ENCODE results near the gene MCM10. TPM values are rescaled to one million over a fixed set of nuclear protein-coding genes. Genes with fewer than 3 reads are reported as not detected.

The MCM10 gene
- total RNA-seq, 2 experiments from 2014 or later, result 40.2 to 45.0 TPM

DNA sequence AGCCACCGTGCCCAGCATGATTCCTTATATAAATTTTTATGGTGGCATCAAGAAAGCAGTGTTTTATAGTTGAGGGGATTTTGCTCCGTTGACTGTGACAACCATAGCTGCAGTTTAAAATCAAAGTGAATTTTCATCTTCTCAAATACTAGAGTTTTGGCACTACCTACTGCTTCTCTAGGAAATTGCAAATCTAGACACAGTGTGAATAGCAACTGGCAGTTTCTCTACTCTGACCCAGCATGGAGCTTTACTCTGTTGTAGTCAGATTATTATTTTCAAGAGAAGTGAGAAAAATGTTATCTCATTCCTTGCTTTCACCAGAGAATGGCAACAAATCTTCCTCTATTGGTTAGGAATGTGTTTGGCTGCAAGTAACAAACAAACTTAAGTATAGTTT lies 22.9 kb downstream of the MCM10 start:
- no peaks in the 10 kb centered on the region for H3K27me3 Mint-ChIP-seq
- H3K4me1 Mint-ChIP-seq, result no peaks in the 10 kb centered on the region
- DNase-seq, result no peak
- H3K9me3 Mint-ChIP-seq, result no peaks in the 10 kb centered on the region
- no peak overlapping the region for H3K27ac Mint-ChIP-seq
- ATAC-seq (ENCODE audit: low read depth), result no peak
- H3K36me3 Mint-ChIP-seq, result peaks cover 53% of the 10 kb centered on the region
- POLR2A ChIA-PET, result no interaction called here
- H3K4me3 Mint-ChIP-seq, result no peak overlapping the region

DNA sequence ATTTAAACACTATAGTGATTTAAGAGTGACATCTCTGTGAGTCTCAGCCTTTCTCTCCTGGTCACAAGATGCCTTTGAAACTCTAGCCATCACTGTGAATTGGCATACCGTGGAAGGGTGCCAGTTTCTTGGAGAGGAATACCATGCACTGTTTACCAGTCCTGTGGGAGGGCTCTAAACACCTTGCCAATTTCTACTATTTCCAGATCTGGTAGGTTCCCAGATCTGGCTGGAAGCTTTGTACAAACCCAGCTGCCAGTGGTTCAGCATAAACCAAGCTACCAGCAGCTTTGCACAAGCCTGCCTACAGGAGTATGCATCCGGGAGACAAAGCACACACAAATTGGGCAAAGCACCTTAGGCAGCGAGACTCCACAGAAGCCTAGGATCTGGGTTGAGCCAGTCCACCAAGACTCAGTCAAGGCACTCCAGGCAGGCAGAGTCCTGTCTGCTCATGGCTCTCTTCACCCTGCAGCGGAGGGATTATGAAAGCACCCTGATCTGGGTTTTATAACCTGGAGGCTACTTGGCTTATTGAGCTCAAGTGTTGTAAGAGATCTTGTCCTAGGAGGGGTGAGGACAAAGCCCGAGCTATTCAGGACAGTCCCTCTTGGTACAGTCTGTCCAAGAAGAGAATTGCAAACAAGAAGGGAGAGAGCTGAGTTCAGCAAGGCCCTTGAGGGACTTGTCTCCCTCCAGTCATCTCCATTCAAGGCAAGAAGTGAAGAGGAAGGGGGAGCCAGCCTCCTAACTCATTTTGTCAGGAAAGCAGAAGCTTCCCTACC lies 23.6 kb downstream of the MCM10 start:
- Mint-ChIP-seq H3K4me3 (no peak overlapping the region), H3K27me3 (no peaks in the 10 kb centered on the region), H3K4me1 (no peaks in the 10 kb centered on the region), H3K9me3 (no peaks in the 10 kb centered on the region), H3K27ac (no peak overlapping the region), H3K36me3 (peaks cover 53% of the 10 kb centered on the region)
- no peak for ATAC-seq (ENCODE audit: low read depth)
- POLR2A ChIA-PET, result no interaction called here
- no peak for DNase-seq

DNA sequence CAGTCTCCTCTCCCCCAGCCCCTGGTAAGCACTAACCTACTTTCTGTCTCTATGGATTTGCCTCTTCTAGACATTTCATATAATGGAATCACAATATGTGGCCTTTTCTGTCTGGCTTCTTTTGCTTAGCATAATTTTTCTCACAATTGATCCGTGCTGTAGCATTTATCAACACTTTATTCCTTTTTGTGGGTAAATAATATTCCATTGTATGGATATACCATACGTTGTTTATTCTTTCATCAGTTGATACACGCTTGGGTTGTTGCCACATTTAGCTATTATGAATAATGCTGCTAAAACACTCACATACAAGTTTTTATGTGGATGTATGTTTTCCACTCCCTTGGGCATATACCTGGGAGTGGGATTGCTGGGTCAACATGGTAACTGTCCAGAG lies 25.8 kb downstream of the MCM10 start:
- POLR2A ChIA-PET, result no interaction called here
- Mint-ChIP-seq H3K36me3 (peaks cover 47% of the 10 kb centered on the region), H3K27me3 (no peaks in the 10 kb centered on the region), H3K27ac (no peak overlapping the region), H3K9me3 (no peaks in the 10 kb centered on the region), H3K4me1 (no peaks in the 10 kb centered on the region), H3K4me3 (no peak overlapping the region)
- ATAC-seq (ENCODE audit: low read depth) (no peak), DNase-seq (no peak)

DNA sequence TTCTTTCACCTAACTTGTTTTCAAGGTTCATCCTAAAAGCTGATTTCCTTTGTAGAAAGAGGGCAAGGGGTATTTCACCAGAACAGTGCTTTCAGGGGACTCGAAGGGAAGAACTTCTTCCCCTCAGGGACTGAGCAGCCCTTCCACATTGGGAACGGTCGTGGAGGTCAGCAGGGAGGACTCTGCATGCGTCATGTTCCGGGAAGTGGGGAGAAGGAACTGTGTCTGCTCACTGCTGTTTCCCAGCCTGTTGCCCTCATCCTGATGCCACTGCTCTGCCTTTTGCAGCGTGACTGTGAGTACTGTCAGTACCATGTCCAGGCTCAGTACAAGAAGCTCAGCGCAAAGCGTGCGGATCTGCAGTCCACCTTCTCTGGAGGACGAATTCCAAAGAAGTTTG lies 27.2 kb downstream of the MCM10 start:
- ATAC-seq (ENCODE audit: low read depth) (no peak), DNase-seq (no peak)
- Mint-ChIP-seq H3K27me3 (no peaks in the 10 kb centered on the region), H3K36me3 (peaks cover 46% of the 10 kb centered on the region), H3K27ac (no peak overlapping the region), H3K4me1 (no peaks in the 10 kb centered on the region), H3K9me3 (no peaks in the 10 kb centered on the region), H3K4me3 (no peak overlapping the region)
- POLR2A ChIA-PET, result no interaction called here

DNA sequence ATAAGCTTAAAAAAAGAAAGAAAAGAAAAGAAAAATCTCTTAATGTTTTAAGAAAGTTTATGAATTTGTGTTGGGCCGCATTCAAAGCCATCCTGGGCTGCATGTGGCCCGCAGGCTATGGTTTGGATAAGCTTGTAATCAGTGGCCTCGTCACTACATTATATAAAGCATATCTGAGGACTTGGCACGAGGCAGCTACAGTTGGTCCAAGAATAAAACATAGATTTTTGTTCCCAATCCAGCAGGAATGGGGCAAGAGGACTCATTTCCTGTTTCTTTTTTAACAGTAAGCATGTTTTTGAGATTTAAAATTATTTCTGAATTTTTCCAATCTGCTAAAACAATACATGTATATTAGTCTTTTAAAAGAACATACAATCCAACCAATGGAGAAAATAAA lies 28.6 kb downstream of the MCM10 start:
- no peaks in the 10 kb centered on the region for H3K27me3 Mint-ChIP-seq
- H3K27ac Mint-ChIP-seq, result no peak overlapping the region
- POLR2A ChIA-PET, result no interaction called here

DNA sequence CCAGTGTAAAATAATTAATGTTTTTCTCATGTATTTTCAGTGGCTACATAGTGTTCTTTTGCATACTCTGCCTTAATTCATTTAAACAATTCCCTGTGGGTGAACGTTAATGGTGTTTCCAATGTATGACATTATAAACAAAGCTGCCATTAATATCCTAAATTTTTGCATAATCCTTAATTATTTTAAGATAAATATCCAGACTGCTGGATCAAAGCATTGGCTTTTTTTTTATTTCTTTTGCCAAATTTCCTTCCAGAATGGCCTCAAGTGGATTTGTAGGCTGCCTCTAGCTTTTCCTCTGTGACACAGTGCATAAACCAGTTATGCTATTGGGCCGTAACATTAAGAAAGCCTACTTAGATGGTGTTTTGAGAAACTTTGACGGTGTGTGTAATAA lies 29.5 kb downstream of the MCM10 start:
- POLR2A ChIA-PET, result no interaction called here
- no peak overlapping the region for H3K4me3 Mint-ChIP-seq
- no peaks in the 10 kb centered on the region for H3K4me1 Mint-ChIP-seq
- H3K36me3 Mint-ChIP-seq, result peaks cover 30% of the 10 kb centered on the region
- H3K27me3 Mint-ChIP-seq, result no peaks in the 10 kb centered on the region
- no peaks in the 10 kb centered on the region for H3K9me3 Mint-ChIP-seq
- ATAC-seq (ENCODE audit: low read depth) (no peak), DNase-seq (no peak)
- no peak overlapping the region for H3K27ac Mint-ChIP-seq

More for the DNA sequence above, 28.6 kb downstream of the MCM10 start:
- ATAC-seq (ENCODE audit: low read depth) (no peak), DNase-seq (no peak)
- peaks cover 35% of the 10 kb centered on the region for H3K36me3 Mint-ChIP-seq
- no peaks in the 10 kb centered on the region for H3K9me3 Mint-ChIP-seq
- no peak overlapping the region for H3K4me3 Mint-ChIP-seq
- no peaks in the 10 kb centered on the region for H3K4me1 Mint-ChIP-seq

DNA sequence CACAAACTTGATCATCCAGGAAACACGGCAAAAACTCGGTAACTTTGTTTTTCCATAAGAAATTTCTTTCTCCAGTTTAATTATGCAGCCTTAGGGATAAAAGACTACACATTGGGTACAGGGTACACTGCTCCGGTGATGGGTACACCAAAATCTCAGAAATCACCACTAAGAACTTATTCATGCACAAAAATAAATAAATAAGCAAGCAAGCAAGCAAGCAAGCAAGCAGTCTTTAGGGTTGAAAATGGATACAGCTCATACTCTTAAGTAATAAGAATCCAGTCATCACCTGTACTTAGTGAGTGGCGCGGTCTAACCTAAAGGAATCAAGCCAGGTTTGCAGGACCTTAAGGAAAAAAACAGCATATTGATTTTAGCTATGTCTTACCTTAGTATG lies 30.0 kb downstream of the MCM10 start:
- ATAC-seq (ENCODE audit: low read depth), result no peak
- POLR2A ChIA-PET, result no interaction called here
- Mint-ChIP-seq H3K36me3 (peaks cover 24% of the 10 kb centered on the region), H3K4me3 (no peak overlapping the region), H3K9me3 (no peaks in the 10 kb centered on the region), H3K27me3 (no peaks in the 10 kb centered on the region), H3K4me1 (no peaks in the 10 kb centered on the region), H3K27ac (no peak overlapping the region)
- DNase-seq, result no peak

DNA sequence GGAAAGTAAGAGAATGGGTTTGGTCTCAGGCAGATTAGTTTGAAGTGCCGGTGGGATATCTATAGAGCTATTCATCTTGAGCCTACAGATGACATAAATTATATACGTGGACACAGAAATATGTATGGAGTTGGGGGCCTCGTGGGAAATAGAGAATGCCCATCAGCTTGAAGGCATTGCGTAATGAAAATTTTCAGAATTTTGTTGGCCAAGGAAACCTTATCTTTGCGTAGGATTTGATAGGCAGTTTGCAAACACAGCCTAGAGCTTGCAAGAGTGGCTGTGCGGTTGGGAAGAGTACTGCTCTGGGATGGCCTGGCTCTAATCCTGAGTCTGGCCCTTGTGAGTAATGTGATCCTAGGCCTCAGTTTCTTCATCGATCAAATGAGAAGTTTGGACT lies 32.3 kb downstream of the MCM10 start:
- DNase-seq (no peak), ATAC-seq (ENCODE audit: low read depth) (no peak)
- Mint-ChIP-seq H3K9me3 (no peaks in the 10 kb centered on the region), H3K4me1 (no peaks in the 10 kb centered on the region), H3K27ac (no peak overlapping the region), H3K4me3 (no peak overlapping the region), H3K36me3 (peaks cover 18% of the 10 kb centered on the region), H3K27me3 (no peaks in the 10 kb centered on the region)
- POLR2A ChIA-PET, result no interaction called here

DNA sequence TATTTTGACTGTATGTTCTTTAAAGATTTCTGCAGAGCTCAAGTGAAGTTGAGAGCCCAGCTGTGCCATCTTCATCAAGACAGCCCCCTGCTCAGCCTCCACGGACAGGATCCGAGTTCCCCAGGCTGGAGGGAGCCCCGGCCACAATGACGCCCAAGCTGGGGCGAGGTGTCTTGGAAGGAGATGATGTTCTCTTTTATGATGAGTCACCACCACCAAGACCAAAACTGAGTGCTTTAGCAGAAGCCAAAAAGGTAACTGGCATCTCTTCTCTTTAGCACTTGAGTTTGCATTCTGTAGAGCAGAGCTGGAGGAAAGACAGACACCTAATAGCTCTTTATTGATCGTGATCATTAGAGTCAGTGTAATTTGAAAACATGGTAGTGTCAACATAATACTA lies 33.7 kb downstream of the MCM10 start:
- POLR2A ChIA-PET, result no interaction called here
- no peaks in the 10 kb centered on the region for H3K4me1 Mint-ChIP-seq
- H3K9me3 Mint-ChIP-seq, result no peaks in the 10 kb centered on the region
- H3K36me3 Mint-ChIP-seq, result peaks cover 23% of the 10 kb centered on the region
- H3K27me3 Mint-ChIP-seq, result no peaks in the 10 kb centered on the region
- DNase-seq (no peak), ATAC-seq (ENCODE audit: low read depth) (no peak)
- no peak overlapping the region for H3K27ac Mint-ChIP-seq
- H3K4me3 Mint-ChIP-seq, result no peak overlapping the region

DNA sequence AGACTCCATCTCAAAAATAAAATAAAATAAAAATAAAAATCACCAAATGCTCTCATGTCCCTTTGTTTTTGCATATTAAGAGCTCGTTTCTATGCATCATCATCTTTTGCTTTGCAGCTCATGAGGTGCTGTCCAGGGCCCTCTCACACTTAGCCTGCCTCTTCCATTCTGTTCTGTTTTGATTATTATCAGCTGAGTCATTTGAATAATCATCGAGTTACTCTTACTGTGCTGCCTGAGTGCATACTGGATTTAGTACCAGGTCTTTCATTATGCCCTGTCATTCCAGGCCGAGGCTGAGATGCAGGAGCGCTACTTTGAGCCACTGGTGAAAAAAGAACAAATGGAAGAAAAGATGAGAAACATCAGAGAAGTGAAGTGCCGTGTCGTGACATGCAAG lies 39.8 kb downstream of the MCM10 start:
- peaks cover 39% of the 10 kb centered on the region for H3K36me3 Mint-ChIP-seq
- ATAC-seq (ENCODE audit: low read depth), result no peak

DNA sequence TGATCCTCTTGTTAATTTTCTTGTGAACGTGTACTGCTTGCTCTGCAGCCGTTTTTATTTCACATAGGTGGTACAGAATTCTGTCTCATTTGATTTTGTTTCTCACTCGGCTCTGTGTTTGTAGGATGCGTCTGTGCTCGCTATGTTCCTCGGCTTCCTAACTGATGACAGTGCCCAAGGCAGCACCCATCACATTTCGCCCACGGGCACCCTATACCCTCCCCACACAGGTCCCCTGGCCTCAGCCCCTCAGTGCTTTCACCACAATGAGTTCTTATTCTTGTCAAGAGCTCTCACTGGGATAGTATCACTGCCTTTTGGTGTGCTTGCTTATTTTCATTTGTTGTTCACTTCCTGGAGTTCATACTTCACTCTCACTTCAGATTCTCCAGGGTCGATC lies 44.7 kb downstream of the MCM10 start:
- H3K4me3 Mint-ChIP-seq, result no peak overlapping the region
- H3K36me3 Mint-ChIP-seq, result peaks cover 41% of the 10 kb centered on the region
- H3K27me3 Mint-ChIP-seq, result no peaks in the 10 kb centered on the region
- ATAC-seq (ENCODE audit: low read depth) (no peak), DNase-seq (no peak)
- H3K27ac Mint-ChIP-seq, result no peak overlapping the region
- no peaks in the 10 kb centered on the region for H3K4me1 Mint-ChIP-seq
- POLR2A ChIA-PET, result interaction anchor here (1.3 kb wide), 1 partner anchor 96 kb away, joined by 9 read pairs; no protein-coding TSS in a partner anchor
- H3K9me3 Mint-ChIP-seq, result no peaks in the 10 kb centered on the region

More for the DNA sequence above, 39.8 kb downstream of the MCM10 start:
- Mint-ChIP-seq H3K27ac (no peak overlapping the region), H3K27me3 (no peaks in the 10 kb centered on the region), H3K4me1 (no peaks in the 10 kb centered on the region), H3K9me3 (no peaks in the 10 kb centered on the region), H3K4me3 (no peak overlapping the region)
- DNase-seq, result no peak
- POLR2A ChIA-PET, result no interaction called here

DNA sequence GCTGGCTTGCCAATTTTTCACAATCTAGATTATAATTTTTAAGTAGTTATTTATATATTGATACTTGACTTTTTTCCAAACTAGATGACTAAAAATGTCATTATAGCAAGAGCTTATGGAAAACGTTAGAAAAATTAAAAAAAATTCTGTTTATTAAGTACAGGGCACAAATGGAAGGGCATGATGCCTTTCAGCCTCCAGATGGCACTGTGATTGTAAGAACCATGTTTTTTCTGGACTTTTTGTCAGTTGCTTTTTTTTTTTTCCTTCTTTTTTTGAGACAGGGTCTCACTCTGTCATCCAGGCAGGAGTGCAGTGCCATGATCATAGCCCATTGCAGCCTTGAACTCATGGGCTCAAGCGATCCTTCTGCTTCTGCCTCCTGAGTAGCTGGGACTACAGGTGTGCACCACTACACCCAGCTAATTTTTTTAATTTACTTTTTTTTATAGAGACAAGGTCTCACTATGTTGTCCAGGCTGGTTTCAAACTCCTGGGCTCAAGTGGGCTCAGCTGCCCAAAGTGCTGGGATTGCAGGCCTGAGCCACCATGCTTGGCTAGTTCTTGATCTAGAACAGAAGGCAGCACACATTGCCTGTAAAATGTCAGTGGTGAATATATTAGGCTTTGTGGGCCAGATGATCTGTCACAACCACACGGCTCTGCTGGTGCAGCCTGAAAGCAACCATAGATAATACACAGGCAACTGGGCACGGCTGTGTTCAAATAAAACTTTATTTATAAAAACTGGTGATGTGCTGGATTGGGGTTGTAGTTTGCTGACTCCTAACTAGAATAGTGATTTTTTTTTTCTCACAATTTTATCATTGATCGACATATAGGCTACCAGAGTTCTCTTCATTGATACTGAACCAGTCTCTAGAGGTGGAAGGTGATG lies 45.4 kb downstream of the MCM10 start:
- POLR2A ChIA-PET, result interaction anchor here (1.3 kb wide), 1 partner anchor 95 kb away, joined by 9 read pairs; no protein-coding TSS in a partner anchor
- no peak overlapping the region for H3K4me3 Mint-ChIP-seq
- no peaks in the 10 kb centered on the region for H3K9me3 Mint-ChIP-seq
- ATAC-seq (ENCODE audit: low read depth) (no peak), DNase-seq (no peak)
- no peaks in the 10 kb centered on the region for H3K27me3 Mint-ChIP-seq
- peaks cover 40% of the 10 kb centered on the region for H3K36me3 Mint-ChIP-seq
- no peak overlapping the region for H3K27ac Mint-ChIP-seq
- no peaks in the 10 kb centered on the region for H3K4me1 Mint-ChIP-seq

DNA sequence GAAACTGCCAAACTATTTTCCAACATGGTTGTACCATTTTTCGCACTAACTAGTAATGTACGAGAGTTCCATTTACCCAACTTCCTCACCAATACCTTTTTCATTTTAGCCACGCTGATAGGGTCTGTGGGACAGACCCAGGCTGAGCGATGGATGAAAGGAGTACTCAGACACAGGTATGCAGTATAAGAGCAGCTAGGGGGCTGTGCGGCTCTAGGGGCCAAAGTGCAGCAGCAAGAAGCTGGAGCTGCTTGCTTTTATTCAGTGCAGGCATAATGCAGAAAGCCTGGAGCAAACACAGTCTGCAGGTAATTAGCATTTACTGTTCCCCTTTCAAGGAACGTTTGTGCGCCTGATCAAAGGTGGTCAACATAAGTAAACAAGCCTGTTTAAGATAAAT lies 51.8 kb downstream of the MCM10 start:
- H3K4me1 Mint-ChIP-seq, result no peaks in the 10 kb centered on the region
- H3K4me3 Mint-ChIP-seq, result no peak overlapping the region
- H3K27me3 Mint-ChIP-seq, result no peaks in the 10 kb centered on the region
- H3K9me3 Mint-ChIP-seq, result no peaks in the 10 kb centered on the region
- DNase-seq (no peak), ATAC-seq (ENCODE audit: low read depth) (no peak)
- POLR2A ChIA-PET, result no interaction called here
- peaks cover 40% of the 10 kb centered on the region for H3K36me3 Mint-ChIP-seq
- no peak overlapping the region for H3K27ac Mint-ChIP-seq

DNA sequence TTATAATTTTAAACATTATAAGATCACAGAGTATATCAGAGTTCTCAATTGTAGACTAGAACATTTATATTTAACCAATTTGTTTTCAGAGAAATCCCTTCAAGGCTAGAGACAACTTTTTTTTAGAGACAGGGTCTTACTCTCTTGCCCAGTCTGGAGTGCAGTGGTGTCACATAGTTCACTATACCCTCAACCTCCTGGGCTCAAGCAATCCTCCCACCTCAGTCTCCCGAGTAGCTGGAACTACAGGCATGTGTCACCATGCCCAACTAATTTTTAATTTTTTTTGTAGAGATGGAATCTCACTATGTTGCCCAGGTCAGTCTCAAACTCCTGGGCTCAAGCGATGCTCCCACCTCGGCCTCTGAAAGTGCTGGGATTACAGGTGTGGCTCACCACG lies 57.5 kb downstream of the MCM10 start:
- H3K27ac Mint-ChIP-seq, result no peak overlapping the region
- H3K4me3 Mint-ChIP-seq, result no peak overlapping the region
- POLR2A ChIA-PET, result no interaction called here
- DNase-seq (no peak), ATAC-seq (ENCODE audit: low read depth) (no peak)
- peaks cover 14% of the 10 kb centered on the region for H3K36me3 Mint-ChIP-seq
- H3K9me3 Mint-ChIP-seq, result no peaks in the 10 kb centered on the region
- no peaks in the 10 kb centered on the region for H3K4me1 Mint-ChIP-seq
- no peaks in the 10 kb centered on the region for H3K27me3 Mint-ChIP-seq
